ENCODE data around the gene AGBL3.
"Not testable (repeated sequence)": the region's sequence is repeated elsewhere in the genome, so short reads cannot be mapped to it uniquely, and the experiment has no call there.

The AGBL3 gene

DNA sequence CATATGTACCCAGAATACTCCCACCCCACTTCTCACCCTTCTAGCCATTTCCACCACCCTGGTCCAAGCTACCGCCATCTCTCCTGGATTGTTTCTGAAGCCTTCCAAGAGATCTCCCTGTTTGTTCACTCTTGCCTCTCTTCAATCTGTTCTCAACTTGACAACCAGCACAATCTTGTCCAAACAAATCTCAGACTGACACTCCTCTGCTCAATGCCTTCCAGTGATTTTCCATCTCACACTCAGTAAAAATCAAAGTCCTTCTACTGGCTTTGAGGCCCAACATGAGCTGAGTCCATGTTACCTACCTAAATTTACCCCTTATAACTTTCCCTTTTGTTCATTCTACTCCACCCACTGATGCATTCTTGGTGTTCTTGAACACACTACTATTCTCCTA is 128.3 kb downstream of the AGBL3 start:
- H3K27me3 ChIP-seq (ENCODE audit: control insufficient read depth in 1 of 2, insufficient read depth in 1 of 2, low read length in 2 of 2), result no peaks in the 10 kb centered on the region
- H3K4me2 ChIP-seq (ENCODE audit: low read length, poor library complexity, severe bottlenecking), result no peak overlapping the region
- H3K14ac ChIP-seq (ENCODE audit: low read length in 2 of 2), result no peak overlapping the region
- H4K91ac ChIP-seq (ENCODE audit: low read length), result no peak overlapping the region
- H4K8ac ChIP-seq (ENCODE audit: low read length), result no peak overlapping the region
- no peak overlapping the region for H2BK120ac ChIP-seq (ENCODE audit: low read depth, low read length)
- no peak overlapping the region for H2AFZ ChIP-seq (ENCODE audit: low read depth, low read length)
- no peak overlapping the region for H3K4ac ChIP-seq (ENCODE audit: low read depth in 1 of 2, low read length in 2 of 2)
- DNase-seq, result no peak
- peaks cover 2% of the 10 kb centered on the region for H3K9me3 ChIP-seq (ENCODE audit: control insufficient read depth, low read length)
- H3K79me1 ChIP-seq (replicated peaks; ENCODE audit: low read length, poor library complexity, severe bottlenecking), result no peaks in the 10 kb centered on the region
- H3K4me3 ChIP-seq (ENCODE audit: insufficient read depth in 1 of 2, low read depth in 1 of 2, low read length in 2 of 2), result no peak overlapping the region
- no peak overlapping the region for H3K27ac ChIP-seq (ENCODE audit: low read length, poor library complexity, severe bottlenecking)
- 95% methylated on average over 1 of the region's 1 CpG for WGBS
- no peak overlapping the region for H3K18ac ChIP-seq (ENCODE audit: low read depth in 1 of 2, low read length in 2 of 2)
- no peak overlapping the region for H2AK5ac ChIP-seq (ENCODE audit: low read length, severe bottlenecking)
- no peak overlapping the region for H2BK15ac ChIP-seq (ENCODE audit: low read depth, poor library complexity, severe bottlenecking)
- no peak overlapping the region for H3K9ac ChIP-seq (ENCODE audit: low read length)
- H3K4me1 ChIP-seq (ENCODE audit: control insufficient read depth, insufficient read depth, low read depth, low read length), result no peaks in the 10 kb centered on the region
- H3K36me3 ChIP-seq (ENCODE audit: control insufficient read depth in 1 of 2, insufficient read depth in 2 of 2, low read depth in 1 of 2, low read length in 2 of 2), result no peaks in the 10 kb centered on the region
- H2BK5ac ChIP-seq (ENCODE audit: low read depth, low read length, poor library complexity, severe bottlenecking), result no peak overlapping the region
- H2BK12ac ChIP-seq (ENCODE audit: low read length in 2 of 2), result no peak overlapping the region
- H3K23ac ChIP-seq (ENCODE audit: low read length in 2 of 2), result no peak overlapping the region

DNA sequence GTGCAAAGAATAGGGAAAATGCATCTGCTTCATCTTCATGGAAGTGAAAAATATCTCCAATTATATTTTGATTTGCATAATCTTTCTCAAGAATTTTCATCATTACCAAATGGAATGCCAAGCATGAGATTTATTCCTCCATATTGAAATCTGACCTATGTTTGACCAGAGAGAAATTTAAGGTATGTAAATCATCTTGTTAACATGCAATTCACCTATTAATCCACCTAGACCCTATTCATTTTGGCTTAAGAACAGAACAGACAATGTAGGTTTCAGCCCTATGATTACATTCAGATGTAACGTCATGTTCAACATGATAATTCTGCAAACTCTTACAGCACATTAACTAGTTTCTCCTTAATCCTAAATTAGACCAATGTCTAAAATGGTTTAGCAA is 130.8 kb downstream of the AGBL3 start:
- H3K4me3 ChIP-seq (ENCODE audit: insufficient read depth in 1 of 2, low read depth in 1 of 2, low read length in 2 of 2), result no peak overlapping the region
- no peak overlapping the region for H2BK5ac ChIP-seq (ENCODE audit: low read depth, low read length, poor library complexity, severe bottlenecking)
- H3K23ac ChIP-seq (ENCODE audit: low read length in 2 of 2), result no peak overlapping the region
- no peak overlapping the region for H3K9ac ChIP-seq (ENCODE audit: low read length)
- H2BK12ac ChIP-seq (ENCODE audit: low read length in 2 of 2), result no peak overlapping the region
- H4K91ac ChIP-seq (ENCODE audit: low read length), result no peak overlapping the region
- H3K27me3 ChIP-seq (ENCODE audit: control insufficient read depth in 1 of 2, insufficient read depth in 1 of 2, low read length in 2 of 2), result no peaks in the 10 kb centered on the region
- no peak overlapping the region for H2BK120ac ChIP-seq (ENCODE audit: low read depth, low read length)
- no peaks in the 10 kb centered on the region for H3K79me1 ChIP-seq (replicated peaks; ENCODE audit: low read length, poor library complexity, severe bottlenecking)
- peaks cover 11% of the 10 kb centered on the region for H3K9me3 ChIP-seq (ENCODE audit: control insufficient read depth, low read length)
- WGBS, result 73% methylated on average over 1 of the region's 1 CpG
- no peak overlapping the region for H2AK5ac ChIP-seq (ENCODE audit: low read length, severe bottlenecking)
- DNase-seq, result no peak
- H3K4ac ChIP-seq (ENCODE audit: low read depth in 1 of 2, low read length in 2 of 2), result no peak overlapping the region
- H3K4me1 ChIP-seq (ENCODE audit: control insufficient read depth, insufficient read depth, low read depth, low read length), result no peaks in the 10 kb centered on the region
- no peak overlapping the region for H3K18ac ChIP-seq (ENCODE audit: low read depth in 1 of 2, low read length in 2 of 2)
- H2BK15ac ChIP-seq (ENCODE audit: low read depth, poor library complexity, severe bottlenecking), result no peak overlapping the region
- H3K4me2 ChIP-seq (ENCODE audit: low read length, poor library complexity, severe bottlenecking), result no peak overlapping the region
- no peak overlapping the region for H3K27ac ChIP-seq (ENCODE audit: low read length, poor library complexity, severe bottlenecking)
- H3K14ac ChIP-seq (ENCODE audit: low read length in 2 of 2), result no peak overlapping the region
- H3K36me3 ChIP-seq (ENCODE audit: control insufficient read depth in 1 of 2, insufficient read depth in 2 of 2, low read depth in 1 of 2, low read length in 2 of 2), result no peaks in the 10 kb centered on the region
- no peak overlapping the region for H2AFZ ChIP-seq (ENCODE audit: low read depth, low read length)
- H4K8ac ChIP-seq (ENCODE audit: low read length), result no peak overlapping the region

DNA sequence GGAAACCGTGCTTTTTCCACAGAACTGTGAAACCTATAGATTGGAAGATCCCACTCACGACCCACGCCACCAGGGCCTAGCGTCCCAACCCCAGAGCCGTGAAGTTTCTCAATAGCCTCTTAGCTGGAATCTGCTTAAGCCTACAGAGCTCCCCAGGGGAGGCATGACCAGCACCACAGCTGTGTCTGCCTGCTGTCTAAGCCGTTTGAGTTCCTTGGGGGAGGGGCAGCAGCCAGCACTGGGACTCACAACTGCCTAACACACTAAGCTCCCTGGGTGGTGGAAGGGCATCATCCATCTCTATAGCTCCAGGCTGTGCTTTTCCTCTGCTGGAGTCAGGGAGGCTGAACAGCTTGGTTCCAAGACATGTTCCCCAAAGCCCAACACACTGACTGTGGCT is 135.6 kb downstream of the AGBL3 start:
- Histone ChIP-seq H4K8ac (ENCODE audit: low read length) (no peak overlapping the region), H3K27ac (ENCODE audit: low read length, poor library complexity, severe bottlenecking) (no peak overlapping the region), H3K36me3 (ENCODE audit: control insufficient read depth in 1 of 2, insufficient read depth in 2 of 2, low read depth in 1 of 2, low read length in 2 of 2) (no peaks in the 10 kb centered on the region), H3K27me3 (ENCODE audit: control insufficient read depth in 1 of 2, insufficient read depth in 1 of 2, low read length in 2 of 2) (no peaks in the 10 kb centered on the region), H2BK120ac (ENCODE audit: low read depth, low read length) (no peak overlapping the region), H2AFZ (ENCODE audit: low read depth, low read length) (no peak overlapping the region), H3K79me1 (replicated peaks; ENCODE audit: low read length, poor library complexity, severe bottlenecking) (no peaks in the 10 kb centered on the region), H3K4me1 (ENCODE audit: control insufficient read depth, insufficient read depth, low read depth, low read length) (no peaks in the 10 kb centered on the region), H3K18ac (ENCODE audit: low read depth in 1 of 2, low read length in 2 of 2) (no peak overlapping the region), H3K4ac (ENCODE audit: low read depth in 1 of 2, low read length in 2 of 2) (no peak overlapping the region), H4K91ac (ENCODE audit: low read length) (no peak overlapping the region), H3K4me2 (ENCODE audit: low read length, poor library complexity, severe bottlenecking) (no peak overlapping the region), H2BK15ac (ENCODE audit: low read depth, poor library complexity, severe bottlenecking) (no peak overlapping the region), H3K9ac (ENCODE audit: low read length) (no peak overlapping the region), H3K14ac (ENCODE audit: low read length in 2 of 2) (no peak overlapping the region), H3K9me3 (ENCODE audit: control insufficient read depth, low read length) (peaks cover 11% of the 10 kb centered on the region), H2AK5ac (ENCODE audit: low read length, severe bottlenecking) (no peak overlapping the region), H3K4me3 (ENCODE audit: insufficient read depth in 1 of 2, low read depth in 1 of 2, low read length in 2 of 2) (no peak overlapping the region), H3K23ac (ENCODE audit: low read length in 2 of 2) (no peak overlapping the region), H2BK5ac (ENCODE audit: low read depth, low read length, poor library complexity, severe bottlenecking) (no peak overlapping the region), H2BK12ac (ENCODE audit: low read length in 2 of 2) (no peak overlapping the region)
- no peak for DNase-seq
- WGBS, result 75% methylated on average over 6 of the region's 6 CpGs

- not testable (repeated sequence) for H3K9ac ChIP-seq (ENCODE audit: low read length); H4K91ac ChIP-seq (ENCODE audit: low read length); H2BK12ac ChIP-seq (ENCODE audit: low read length in 2 of 2); H3K4me1 ChIP-seq (ENCODE audit: control insufficient read depth, insufficient read depth, low read depth, low read length); H3K18ac ChIP-seq (ENCODE audit: low read depth in 1 of 2, low read length in 2 of 2); H4K8ac ChIP-seq (ENCODE audit: low read length); H2BK5ac ChIP-seq (ENCODE audit: low read depth, low read length, poor library complexity, severe bottlenecking); H3K27me3 ChIP-seq (ENCODE audit: control insufficient read depth in 1 of 2, insufficient read depth in 1 of 2, low read length in 2 of 2); H2BK15ac ChIP-seq (ENCODE audit: low read depth, poor library complexity, severe bottlenecking); H2BK120ac ChIP-seq (ENCODE audit: low read depth, low read length); H3K9me3 ChIP-seq (ENCODE audit: control insufficient read depth, low read length); DNase-seq; H3K36me3 ChIP-seq (ENCODE audit: control insufficient read depth in 1 of 2, insufficient read depth in 2 of 2, low read depth in 1 of 2, low read length in 2 of 2); H3K4ac ChIP-seq (ENCODE audit: low read depth in 1 of 2, low read length in 2 of 2); H3K14ac ChIP-seq (ENCODE audit: low read length in 2 of 2); H2AK5ac ChIP-seq (ENCODE audit: low read length, severe bottlenecking); H3K27ac ChIP-seq (ENCODE audit: low read length, poor library complexity, severe bottlenecking); H3K4me3 ChIP-seq (ENCODE audit: insufficient read depth in 1 of 2, low read depth in 1 of 2, low read length in 2 of 2); H2AFZ ChIP-seq (ENCODE audit: low read depth, low read length); H3K79me1 ChIP-seq (replicated peaks; ENCODE audit: low read length, poor library complexity, severe bottlenecking); H3K23ac ChIP-seq (ENCODE audit: low read length in 2 of 2); H3K4me2 ChIP-seq (ENCODE audit: low read length, poor library complexity, severe bottlenecking)
- WGBS, result 81% methylated on average over 2 of the region's 3 CpGs
These were observed 138.3 kb downstream of the AGBL3 start for GRCh38 chr7:135124631-135125030.
